Bone marrow (tissue), 2 donors: ENCODE results near the gene FGF5.
"Not testable (repeated sequence)": the region's sequence is repeated elsewhere in the genome, so short reads cannot be mapped to it uniquely, and the experiment has no call there.

Experiments used
- DNase-seq, 2 donors: peaks; one replicate each; lab custom pipeline; 2025; lab: John Stamatoyannopoulos, UW

Gene FGF5, protein sequence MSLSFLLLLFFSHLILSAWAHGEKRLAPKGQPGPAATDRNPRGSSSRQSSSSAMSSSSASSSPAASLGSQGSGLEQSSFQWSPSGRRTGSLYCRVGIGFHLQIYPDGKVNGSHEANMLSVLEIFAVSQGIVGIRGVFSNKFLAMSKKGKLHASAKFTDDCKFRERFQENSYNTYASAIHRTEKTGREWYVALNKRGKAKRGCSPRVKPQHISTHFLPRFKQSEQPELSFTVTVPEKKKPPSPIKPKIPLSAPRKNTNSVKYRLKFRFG

DNA sequence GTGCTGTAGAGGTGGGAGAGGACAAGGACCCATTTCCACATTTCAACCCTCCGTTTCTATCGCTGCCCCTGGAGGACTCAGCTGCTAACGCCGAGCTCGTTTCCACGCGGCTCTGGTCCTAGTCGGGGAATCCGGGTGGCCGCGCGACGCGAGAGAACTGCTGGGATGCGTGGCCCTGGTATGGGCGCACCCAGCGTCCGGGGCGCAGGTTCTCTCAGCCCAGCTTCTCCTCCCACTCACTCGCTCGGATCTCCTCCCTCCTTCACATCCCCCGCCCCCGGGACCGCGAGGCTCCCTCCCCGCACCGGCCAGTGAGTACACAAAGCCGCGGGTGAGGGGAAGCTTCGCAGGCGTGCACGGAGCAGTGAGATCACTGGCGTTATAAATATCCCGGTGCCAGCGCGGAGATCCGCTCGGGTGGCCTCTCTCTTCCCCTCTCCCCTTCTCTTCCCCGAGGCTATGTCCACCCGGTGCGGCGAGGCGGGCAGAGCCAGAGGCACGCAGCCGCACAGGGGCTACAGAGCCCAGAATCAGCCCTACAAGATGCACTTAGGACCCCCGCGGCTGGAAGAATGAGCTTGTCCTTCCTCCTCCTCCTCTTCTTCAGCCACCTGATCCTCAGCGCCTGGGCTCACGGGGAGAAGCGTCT lies at the start of gene FGF5:
FGF5 (plus strand) TSS at position 412 of the 649 bp plus-strand sequence; CDS start at position 573, 161 bp downstream.
- DNase-seq, result no peak

DNA sequence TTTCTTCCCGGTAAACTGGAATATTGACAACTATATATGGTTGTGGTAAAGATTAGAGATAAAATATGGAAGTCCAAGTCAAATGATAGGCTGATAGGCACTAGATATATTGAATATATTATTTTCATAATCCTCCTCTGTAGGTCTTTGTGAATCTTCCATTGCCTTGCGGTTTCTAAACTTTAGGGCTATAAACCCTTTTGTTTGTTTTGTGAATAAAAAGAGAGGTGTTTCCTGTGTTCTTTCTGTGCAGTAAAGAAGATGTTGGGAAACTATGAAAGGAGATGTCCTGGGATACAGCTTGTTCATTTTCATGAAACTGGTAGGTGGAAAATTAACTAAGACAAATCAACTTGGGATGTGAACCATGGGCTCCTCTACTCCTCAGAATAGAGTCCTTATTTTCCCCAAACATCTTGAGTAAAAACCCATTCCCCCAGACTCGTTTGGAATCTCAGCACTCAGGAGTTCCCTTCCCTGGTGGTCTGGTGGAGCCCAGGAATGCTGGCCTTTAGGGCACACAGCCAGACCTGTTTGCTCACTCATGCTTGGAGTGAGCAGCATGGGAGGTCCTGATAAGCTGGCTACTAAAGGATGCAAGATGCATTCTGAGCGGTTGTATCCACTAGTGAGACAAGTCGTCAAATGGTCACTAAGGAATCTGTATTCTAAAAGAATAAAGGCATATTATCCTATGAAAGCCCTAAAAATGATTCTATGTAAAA lies 47.0 kb upstream of the FGF5 start:
- DNase-seq, result no peak

DNA sequence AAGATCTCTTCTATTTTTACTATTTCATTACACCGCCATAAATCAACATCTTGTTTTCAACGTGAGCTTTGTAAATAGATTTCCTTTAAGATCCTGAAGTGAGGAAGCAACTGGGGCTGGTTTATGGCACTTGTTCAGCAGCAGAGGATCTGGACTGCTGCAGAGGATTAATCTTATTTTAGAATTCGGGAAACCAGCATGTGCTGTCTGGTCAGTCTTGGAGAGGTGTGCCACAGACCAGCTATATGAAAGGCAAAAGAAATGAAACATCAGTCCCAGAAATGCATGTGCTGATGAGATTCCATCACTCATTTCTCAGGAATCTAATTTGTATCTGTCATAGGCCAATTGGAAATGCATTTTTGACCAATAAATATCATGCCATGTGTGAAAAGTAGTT lies 45.8 kb upstream of the FGF5 start:
- DNase-seq, result no peak

DNA sequence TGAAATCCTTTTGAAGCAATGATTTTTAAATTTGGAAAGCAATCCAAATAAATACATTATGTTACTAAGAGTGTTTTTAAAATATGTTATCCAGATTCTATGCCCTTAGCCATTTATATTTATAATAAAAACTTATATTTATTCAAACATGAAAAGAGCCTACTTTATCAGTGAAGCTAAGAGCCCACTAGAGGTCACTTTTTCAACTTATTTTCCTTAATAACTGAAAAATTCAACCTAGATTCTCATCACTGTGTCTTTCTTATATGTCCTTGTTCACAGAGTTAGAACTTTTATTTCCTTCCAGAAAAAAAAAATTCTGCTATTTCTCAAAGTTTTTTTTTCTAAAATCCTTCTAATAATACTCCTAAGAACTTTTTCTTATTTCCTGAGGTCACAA lies 45.3 kb upstream of the FGF5 start:
- DNase-seq, result no peak

DNA sequence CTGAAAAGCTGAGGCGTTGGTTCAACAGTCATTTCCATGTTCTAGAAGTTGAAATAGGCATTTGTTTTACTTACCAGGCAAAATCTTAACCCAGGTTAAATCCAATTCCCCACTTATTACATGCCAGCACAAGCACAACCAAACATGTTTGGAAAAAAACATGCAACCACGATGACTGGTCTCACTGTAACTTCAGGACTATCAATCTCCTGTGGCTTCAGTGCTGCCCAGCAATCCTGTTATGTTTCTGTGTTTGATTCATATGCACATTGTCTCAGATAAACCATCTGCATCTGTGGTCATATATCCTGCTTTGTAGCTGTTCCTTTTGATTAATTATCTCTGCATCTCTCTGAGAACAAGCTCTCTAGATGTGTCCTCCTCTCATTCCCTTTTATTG lies 40.9 kb upstream of the FGF5 start:
- DNase-seq, result no peak

DNA sequence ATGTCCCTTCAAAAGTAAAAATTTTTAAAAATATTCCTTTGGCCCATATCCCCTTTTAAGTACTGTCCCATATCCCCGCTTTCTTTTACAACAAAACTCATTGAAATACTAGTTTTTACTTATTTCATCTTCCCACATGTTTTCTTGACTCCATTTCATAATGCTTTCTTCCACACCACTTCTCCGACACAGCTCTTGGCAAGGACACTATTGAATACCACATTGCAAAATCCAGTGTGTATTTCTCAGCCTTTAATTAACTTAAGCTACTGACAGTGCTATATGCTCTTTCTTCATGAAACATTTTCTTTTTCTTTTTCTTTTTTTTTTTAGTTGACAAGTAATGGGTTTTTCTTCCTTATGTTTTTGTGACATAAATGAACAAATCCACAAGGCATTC lies 40.4 kb upstream of the FGF5 start:
- DNase-seq, result no peak

DNA sequence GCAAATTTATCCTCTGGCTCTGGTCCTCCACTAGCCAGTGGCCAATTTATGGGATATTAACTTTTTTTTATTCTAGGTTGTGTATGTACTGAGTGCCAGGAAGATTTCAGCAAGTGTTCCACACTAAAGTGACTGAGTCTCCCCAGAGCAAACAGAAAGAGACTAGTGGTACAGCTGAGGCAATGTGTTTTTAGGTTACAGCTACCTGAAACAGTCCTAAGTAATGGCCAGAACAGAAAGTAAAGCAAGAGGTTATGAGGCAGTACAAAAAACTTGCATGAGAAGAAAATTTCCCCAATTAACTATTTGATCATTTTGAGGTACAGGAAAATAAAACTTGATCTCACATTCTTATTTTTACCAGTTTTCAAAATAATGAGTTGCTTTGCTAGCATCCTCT lies 38.0 kb upstream of the FGF5 start:
- no peak for DNase-seq

DNA sequence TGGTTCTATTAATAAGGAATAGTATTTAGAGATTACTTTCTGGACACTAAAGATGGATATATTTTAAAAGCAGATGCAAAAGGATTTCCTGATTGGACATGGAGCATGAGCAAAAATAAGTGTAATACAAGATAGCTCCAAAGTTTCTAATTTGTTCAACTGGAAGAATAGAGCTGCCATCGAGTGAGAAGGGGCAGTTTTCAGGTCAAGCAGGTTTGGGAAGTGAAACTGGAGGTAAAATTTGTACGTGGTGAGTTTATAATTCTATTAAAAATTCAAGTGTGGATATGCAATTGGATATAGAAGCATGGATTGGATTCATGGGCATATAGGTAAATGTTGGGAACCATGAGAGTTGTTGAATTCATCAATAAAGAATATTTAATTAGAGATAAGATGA lies 37.3 kb upstream of the FGF5 start:
- no peak for DNase-seq

DNA sequence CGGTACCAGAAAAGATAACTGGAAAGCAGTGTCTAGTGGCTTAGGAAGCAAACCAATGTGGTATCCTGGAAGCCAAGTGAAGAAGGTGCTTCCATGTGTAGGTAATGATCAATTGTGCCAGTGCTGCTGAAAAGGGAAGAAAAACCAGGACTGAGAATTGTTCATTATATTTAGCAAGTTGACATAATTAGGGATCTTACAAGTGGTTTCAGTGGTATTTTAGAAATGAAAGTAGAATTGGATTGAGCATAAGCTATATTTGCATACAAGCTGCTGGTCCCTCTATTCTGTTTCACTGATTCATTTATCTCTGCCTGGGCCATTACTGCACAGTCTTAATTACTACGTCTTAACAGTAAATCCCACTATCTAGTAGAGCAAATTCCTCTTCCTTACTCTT lies 36.9 kb upstream of the FGF5 start:
- DNase-seq, result no peak

DNA sequence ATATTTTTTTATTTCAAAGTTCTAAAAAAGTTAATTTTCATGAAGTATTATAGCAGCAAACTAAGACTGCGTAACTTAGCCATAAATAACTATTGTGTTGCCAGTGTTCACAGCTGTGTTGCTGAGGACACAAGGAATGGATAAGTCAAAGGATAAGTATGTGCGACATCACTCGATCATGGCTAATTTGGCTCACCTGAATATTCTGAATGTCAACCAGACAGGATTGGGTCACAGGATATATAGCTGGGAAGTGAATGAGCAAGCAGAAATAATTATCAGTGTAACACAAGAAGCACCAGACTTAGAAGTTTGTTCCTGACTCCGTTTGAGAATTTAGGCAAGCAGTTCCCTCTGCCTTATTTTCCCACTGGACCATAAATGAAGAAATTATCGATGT lies 35.3 kb upstream of the FGF5 start:
- DNase-seq, result no peak

DNA sequence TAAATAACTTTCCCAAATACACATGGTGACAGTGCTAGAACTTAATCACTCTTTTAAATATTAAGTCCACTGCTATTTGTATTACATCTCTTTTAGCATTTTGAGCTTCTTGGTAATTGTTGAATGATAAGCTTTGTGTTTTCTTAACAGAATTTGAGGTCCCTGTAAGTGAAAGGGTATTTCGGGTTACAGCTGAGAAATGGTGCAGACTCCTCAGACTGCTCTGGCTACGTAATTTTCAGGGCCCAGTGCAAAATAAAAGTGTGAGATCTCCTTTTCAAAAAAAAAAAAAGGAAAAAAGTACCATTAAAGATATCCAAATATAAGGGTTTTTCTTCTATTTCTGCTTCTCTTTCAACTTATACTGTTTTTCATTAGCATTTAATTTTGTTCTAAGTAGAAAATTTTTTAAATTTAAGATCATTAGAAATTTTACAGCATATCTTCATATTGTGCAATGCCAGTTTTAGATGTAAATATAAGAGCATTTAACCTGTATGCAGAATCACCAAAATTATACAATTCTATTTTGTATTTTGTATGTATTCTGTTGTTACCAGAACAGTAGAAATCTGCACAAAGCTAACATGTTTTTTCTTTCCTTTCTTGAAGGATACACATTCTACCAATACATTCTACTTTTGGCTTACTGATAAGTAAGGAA lies 33.6 kb upstream of the FGF5 start:
- no peak for DNase-seq

DNA sequence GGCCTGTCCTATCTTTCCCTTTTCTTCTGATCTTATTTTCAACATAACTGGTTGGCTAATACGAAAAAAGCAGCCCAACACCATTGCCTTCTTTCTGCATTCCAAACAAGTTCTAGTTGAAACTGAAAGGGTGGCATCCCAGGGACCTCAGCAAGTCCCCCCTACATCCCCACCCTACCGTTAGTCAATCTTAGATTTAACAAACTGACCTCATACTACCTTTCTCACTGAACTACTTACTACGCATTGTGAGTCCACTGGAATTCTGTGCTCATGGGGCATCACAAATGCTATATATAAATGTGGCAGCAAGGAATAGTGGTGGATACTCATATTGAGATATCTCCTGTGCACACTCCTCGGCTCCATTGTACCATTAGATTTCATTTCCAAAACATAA lies 33.1 kb upstream of the FGF5 start:
- DNase-seq, result no peak

DNA sequence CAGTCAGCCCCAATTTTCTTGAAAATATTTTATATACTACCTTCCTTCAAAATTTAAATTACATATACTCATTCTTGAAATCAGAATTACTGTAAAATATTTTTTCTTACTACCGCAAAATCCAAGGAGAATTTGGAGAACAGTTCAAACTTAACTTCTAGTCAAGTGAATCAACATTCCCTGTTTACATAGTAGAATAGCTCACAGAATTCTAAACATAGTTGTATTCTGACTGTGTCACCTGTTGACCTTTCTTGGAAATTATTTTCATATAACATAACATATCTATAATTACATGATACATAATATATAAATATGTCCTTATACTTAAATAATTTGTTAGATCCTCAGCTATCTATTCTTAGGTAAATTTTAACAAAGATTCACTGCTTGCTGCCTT lies 31.0 kb upstream of the FGF5 start:
- no peak for DNase-seq

DNA sequence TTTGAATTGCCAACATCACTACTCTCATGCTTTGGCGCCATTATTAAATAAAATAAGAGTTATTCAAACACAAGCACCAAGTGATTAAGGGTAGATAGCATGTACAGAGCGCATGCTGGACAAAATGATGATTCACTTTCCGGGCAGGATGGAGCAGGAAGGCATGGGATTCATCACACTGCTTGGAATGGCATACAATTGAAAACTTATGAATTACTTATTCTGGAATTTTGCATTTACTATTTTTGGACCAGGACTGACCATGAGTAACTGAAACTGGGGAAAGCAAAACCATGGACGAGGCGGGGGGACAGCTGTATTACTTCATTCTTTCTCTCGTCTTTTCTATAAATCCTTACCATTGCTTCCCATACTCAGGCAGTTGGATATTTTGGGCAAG lies 28.5 kb upstream of the FGF5 start:
- no peak for DNase-seq

DNA sequence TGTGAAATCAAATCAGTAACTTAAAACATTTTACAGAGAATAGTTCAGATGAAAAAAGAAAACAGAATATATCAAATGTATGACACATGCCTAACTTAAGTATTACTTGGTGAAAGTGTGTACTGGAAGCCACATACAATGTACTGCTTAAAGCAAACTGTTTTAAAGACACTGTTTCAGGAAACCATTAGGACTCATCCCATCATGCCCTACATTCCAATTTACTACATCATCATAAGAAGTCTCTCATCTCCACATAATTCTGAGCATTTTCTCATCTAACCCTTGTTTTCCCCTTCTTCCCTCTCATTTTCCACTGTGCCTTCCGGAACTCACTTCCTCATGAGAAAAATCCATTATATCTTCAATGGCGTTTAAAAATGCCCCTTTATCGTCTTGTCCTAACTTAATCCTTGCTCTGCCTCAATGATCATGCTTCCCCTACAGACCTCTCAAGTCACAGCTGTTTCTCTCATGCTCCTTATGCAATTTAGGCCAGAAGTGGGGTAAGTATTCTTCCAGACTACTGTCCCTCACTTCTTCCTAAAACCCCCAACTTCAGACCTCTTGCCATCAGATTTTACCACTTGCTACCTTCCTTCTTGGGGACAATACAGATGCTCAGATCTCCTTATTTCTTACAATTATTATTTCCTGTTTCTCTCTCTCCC lies 26.8 kb upstream of the FGF5 start:
- no peak for DNase-seq

DNA sequence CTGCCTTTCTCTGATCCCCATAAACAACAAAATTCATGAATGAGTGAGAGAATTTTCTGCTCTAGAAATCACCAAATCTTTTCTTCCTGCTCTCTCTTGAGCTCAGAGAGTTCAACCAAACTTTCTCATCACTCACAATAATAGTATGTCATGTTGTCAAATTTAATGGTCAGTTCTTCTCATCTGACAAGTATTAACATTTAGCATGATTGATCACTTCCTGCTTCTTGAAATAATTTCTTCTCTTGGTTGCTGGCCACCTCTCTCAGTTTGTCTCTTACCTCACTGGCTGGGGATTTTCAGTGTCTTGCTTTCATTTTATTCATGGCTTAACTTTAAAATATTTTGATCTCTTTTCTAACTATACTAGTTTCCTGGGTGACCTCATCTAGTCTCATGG lies 25.5 kb upstream of the FGF5 start:
- no peak for DNase-seq

DNA sequence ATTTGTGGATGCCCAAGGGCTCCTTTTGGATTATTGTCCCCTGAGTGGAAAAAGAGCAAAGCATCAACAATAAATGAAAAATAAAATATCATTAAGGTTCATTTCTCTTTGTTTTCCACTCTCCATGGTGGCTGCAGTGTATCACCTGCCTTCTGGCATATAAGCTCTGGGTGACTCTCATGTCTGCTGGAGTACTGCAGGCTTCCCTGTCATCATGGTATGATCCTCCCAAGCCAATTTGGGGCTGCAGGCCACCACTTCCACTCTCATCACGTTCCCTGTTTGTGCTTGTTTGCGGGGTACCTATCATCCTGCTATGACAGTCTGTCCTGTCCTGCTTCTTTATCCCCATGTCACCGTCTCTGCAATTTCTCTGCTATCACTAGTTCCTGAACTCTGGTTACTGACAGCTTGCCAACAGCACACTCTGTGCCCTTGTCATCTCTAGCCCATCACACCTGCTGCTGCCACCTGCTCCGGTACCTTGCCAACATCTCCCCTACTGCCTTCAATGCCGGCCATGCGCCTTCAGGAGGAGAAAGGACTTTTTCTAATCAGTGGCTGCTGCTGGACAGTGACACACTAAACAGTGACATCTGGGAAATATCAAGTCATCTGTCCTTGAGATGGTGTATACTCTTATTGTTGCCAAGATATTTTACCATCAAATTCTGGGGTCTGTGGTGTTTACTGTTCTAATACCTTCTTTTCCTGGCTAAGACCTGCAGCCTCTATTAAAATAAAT lies 23.0 kb upstream of the FGF5 start:
- no peak for DNase-seq

DNA sequence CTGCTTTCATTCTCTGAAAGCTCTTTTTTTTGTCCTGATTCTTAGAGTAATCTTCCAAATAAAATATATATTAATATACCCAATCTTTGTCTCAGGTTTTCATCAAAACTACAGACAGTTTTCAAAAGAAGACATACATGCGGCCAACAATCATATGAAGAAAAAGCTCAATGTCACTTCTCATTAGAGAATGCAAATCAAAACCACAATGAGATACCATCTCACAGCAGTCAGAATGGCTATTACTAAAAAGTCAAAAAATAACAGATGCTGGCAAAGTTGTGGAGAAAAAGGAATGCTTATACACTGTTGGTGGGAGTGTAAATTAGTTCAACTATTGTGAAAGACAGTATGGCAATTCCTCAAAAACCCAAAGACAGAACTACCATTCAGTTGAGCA lies 19.0 kb upstream of the FGF5 start:
- DNase-seq, result not testable (repeated sequence)

DNA sequence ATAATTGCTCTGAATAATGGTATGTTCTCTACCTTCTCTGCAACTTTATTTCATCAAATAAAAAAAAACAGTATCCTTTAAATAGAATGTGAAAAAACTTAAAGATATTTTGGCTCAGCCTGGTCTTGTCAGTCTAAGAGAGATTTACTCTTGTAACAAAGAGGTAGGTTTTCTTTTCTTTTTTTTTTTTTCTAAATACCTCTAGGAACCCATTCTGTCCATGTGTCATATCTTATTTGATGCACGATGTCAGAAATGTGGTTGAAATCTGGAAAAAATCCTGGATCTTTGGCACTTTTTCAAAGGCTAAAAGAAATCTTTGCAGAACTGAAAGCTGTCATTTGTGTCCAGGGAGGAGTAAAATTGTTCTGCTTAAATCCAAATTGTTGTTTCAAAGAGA lies 17.3 kb upstream of the FGF5 start:
- DNase-seq, result no peak

DNA sequence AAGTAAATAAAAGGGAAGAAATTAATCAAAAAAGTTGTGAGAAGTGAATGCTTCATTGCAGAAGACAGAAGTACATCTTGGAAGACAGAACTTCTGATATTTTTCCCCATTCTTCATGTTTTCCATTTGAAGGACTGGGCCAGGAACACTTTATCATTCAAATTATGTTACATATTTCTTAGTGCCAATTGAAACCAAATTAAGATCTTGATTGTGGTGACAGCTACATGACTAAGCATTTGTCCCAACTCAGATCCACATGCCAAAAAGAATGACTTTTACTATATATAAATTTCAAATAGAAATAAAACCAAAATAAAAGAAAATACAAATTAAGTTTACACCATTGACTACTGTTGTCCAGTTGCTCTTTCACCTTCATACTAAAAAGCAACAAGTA lies 14.0 kb upstream of the FGF5 start:
- DNase-seq, result no peak

DNA sequence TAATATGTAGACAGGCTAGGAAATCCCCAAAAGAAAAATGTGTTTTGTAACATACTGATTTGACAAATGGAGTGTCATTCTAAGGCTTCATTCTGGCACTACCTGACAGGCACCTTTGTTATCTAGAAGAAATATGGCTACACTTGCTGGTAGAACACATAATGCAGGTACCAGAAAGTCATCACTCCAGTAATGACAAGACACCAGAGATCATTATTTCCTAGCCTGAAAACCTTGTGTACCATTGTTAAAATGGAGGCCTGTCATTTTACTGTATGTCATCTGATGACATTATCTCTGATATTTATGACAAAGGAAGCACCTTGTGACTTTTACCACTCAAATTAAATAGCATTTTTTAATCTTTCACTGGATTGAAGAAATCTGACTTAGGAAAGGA lies 13.5 kb upstream of the FGF5 start:
- no peak for DNase-seq

DNA sequence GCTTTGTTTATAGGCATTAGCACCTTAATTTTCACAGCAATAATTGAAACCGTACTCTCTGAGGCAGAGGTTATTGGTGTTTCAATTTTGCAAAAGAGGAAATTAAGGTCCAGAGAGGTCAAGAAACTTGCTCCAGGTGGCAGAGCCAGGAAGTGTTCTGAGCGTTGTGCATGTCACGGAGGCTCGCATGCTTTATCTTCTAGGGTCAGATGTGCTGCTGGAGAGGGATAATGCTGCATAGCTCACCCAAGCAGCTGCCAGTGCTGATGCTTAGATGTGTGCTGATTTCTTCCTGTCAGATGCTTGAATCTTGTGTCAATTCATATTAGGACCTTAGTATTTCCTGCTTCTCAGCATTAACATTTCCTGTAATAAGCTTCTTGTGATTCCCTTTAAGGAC lies 13.0 kb upstream of the FGF5 start:
- no peak for DNase-seq
